Measurements from ENCODE around the gene CLEC19A.

The CLEC19A gene

GRCh38 chr16:19328364-19328763 is 42.8 kb downstream of the CLEC19A start:
- no peak for DNase-seq (ENCODE audit: low read depth)

GRCh38 chr16:19329932-19330331 is 44.4 kb downstream of the CLEC19A start:
- no peak for DNase-seq (ENCODE audit: low read depth)

GRCh38 chr16:19330841-19331397 is 45.4 kb downstream of the CLEC19A start:
- DNase-seq (ENCODE audit: low read depth): no peak

GRCh38 chr16:19331794-19332193 is 46.3 kb downstream of the CLEC19A start:
- no peak for DNase-seq (ENCODE audit: low read depth)

- DNase-seq (ENCODE audit: low read depth): no peak
These were observed 52.8 kb downstream of the CLEC19A start for GRCh38 chr16:19338335-19338734.

- DNase-seq (ENCODE audit: low read depth): no peak
These were observed 58.8 kb downstream of the CLEC19A start for GRCh38 chr16:19344224-19344801.

- DNase-seq (ENCODE audit: low read depth): no peak
These were observed 59.4 kb downstream of the CLEC19A start for GRCh38 chr16:19344980-19345379.

- no peak for DNase-seq (ENCODE audit: low read depth)
These were observed 60.9 kb downstream of the CLEC19A start for GRCh38 chr16:19346335-19346922.

GRCh38 chr16:19348125-19348524 is 62.6 kb downstream of the CLEC19A start:
- no peak for DNase-seq (ENCODE audit: low read depth)

- no peak for DNase-seq (ENCODE audit: low read depth)
These were observed 63.2 kb downstream of the CLEC19A start for GRCh38 chr16:19348578-19349315.

GRCh38 chr16:19354371-19354770 is 68.8 kb downstream of the CLEC19A start:
- DNase-seq (ENCODE audit: low read depth): no peak

GRCh38 chr16:19356024-19356952 is 70.8 kb downstream of the CLEC19A start:
- no peak for DNase-seq (ENCODE audit: low read depth)

- no peak for DNase-seq (ENCODE audit: low read depth)
These were observed 74.0 kb downstream of the CLEC19A start for GRCh38 chr16:19359556-19359955.

Data from stimulated activated CD8-positive, alpha-beta memory T cell treated with anti-CD3 and anti-CD28 coated beads, Interleukin-15, amount 100 ng/mL, for 24 hours (primary cell).